K562 (cell line): ENCODE results near the gene EPOP. TPM values are rescaled to one million over a fixed set of nuclear protein-coding genes. Genes with fewer than 3 reads are reported as not detected.

ENCODE experiments used
- FOXA1 ChIP-seq: fragments of 450-650 bp; IDR thresholded peaks from 2 replicates; pipeline ENCODE4 v1.6.1; 2016; ENCODE audit warnings: mild to moderate bottlenecking, borderline replicate concordance
- PCBP1 ChIP-seq: fragments of 200-400 bp; formaldehyde crosslinking; IDR thresholded peaks from 2 replicates; pipeline ENCODE4 v1.6.1; 2018; ENCODE audit warnings: mild to moderate bottlenecking, low read depth, low read length; ENCODE audit not compliant: poor library complexity, severe bottlenecking
- PTTG1 ChIP-seq: fragments of 450-650 bp; IDR thresholded peaks from 2 replicates; pipeline ENCODE4 v1.6.1; 2016; ENCODE audit warnings: low read depth, mild to moderate bottlenecking, missing genetic modification characterization, missing compliant biosample characterization
- RAD21 ChIP-seq, 2 experiments: fragments of 250-450 bp in 1 of 2; fragments of 450-650 bp in 1 of 2; sonication (Bioruptor Pico) in 1 of 2; formaldehyde crosslinking in 1 of 2; IDR thresholded peaks in 1 of 2; conservative IDR thresholded peaks in 1 of 2; 2 replicates each; pipeline versions ENCODE4 v1.4.0 to v1.8.0; 2020 to 2022; ENCODE audit warnings: mild to moderate bottlenecking in 2 of 2, moderate library complexity in 1 of 2
- RAD51 ChIP-seq: fragments of 450-650 bp; IDR thresholded peaks from 2 replicates; pipeline ENCODE4 v1.7.1; 2016; ENCODE audit warnings: low read depth, mild to moderate bottlenecking, borderline replicate concordance
- SIN3A ChIP-seq, 2 experiments: fragments of 150-350 bp in 1 of 2; IDR thresholded peaks; 2 replicates each; pipeline ENCODE4 v1.6.1; 2011 to 2016; ENCODE audit warnings: borderline replicate concordance in 2 of 2, low read depth in 2 of 2, low read length in 2 of 2, mild to moderate bottlenecking in 2 of 2, moderate library complexity in 2 of 2; ENCODE audit not compliant: control insufficient read depth in 1 of 2
- SREBF1 ChIP-seq: fragments of 150-350 bp; IDR thresholded peaks from 2 replicates; pipeline ENCODE4 v1.6.1; 2014; ENCODE audit warnings: antibody characterized with exemption, low read depth, low read length, borderline replicate concordance
- ZNF717 ChIP-seq: fragments of 250-450 bp; sonication (Bioruptor Pico); IDR thresholded peaks from 2 replicates; pipeline ENCODE4 v1.5.0; 2021
- polyA plus RNA-seq, 8 experiments: library from polyadenylated mRNA; depleted of rRNA in 4 of 8; stranded (reverse) in 5 of 8; unstranded in 3 of 8; fragments of >200 nt; fragmentation: Nextera tagmentation in 2 of 8; fragmentation: Illumina TruSeq in 1 of 8; extraction: Ambion mirVana in 2 of 8; extraction: Trizol in 1 of 8; gene quantifications; 2 replicates each; pipeline versions ENCODE4 v1.2.1 to v1.2.3, GENCODE V29; 2011 to 2014; ENCODE audit warnings: inconsistent platforms in 1 of 8, missing spikeins in 1 of 8
- total RNA-seq, 7 experiments: library from RNA; depleted of rRNA in 6 of 7; stranded (reverse); fragments of >200 nt in 6 of 7; fragmentation: Illumina TruSeq in 2 of 7; extraction: Trizol in 2 of 7; gene quantifications; 2 replicates each; pipeline versions ENCODE4 v1.2.1 to v1.2.3, GENCODE V29; 2011 to 2021; ENCODE audit warnings: low replicate concordance in 1 of 7
- TF ChIP-seq, protein P1 (sequence below): sonication (generic); formaldehyde crosslinking; IDR thresholded peaks from 2 replicates; pipeline ENCODE4 v1.8.1; 2023; ENCODE audit warnings: mild to moderate bottlenecking, missing genetic modification reagents
- TF ChIP-seq, protein P2 (sequence below), 2 experiments: fragments of 450-650 bp; formaldehyde crosslinking in 1 of 2; IDR thresholded peaks; 2 replicates each; pipeline versions ENCODE4 v1.4.0 to v1.6.1; 2014 to 2020; ENCODE audit warnings: mild to moderate bottlenecking in 2 of 2, borderline replicate concordance in 1 of 2, low read depth in 1 of 2

EPOP gene
- total and polyA plus RNA-seq, 9 of the 15 experiments (the other 6 are each of a cell fraction or from before 2014, with no cell fraction given): 0.41 to 10.6 (median 4.6) TPM

DNA sequence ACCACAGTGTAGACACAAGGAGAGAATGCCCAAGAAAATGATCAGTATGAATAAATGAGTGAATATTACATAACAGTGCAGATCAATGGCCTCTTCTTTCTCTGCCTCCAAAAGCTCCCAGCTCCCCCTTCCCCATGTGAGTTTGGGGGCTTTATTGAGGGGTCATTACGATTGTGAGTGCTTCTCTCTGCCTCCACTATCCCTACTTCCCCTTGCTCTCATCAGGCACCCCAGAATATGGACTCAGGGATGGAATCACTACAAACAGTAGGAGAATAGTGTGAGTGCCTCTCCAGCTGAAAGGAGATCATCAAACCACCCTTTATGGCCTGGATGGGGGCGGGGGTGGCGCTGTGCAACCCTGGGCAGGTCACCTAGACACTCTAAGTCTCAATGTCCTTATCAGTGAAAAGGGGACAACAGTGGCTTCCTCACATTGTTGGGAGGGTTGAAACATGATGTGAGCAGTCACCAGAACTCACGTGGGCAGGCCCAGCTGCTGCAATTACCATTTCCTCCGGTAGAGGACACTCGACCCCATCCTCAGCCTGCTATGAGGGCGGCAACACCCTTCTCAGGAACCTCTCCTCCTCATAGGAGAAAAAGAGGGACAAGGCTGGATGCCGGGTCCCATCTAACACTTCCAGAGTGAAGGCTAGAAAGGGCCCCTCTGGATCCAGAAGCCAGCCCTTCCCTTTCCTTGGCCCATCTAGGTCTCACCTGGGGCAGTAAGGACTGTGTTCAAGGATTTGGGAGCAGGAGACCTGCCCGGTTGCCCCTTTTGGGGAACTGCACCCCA, 2.1 kb upstream of the EPOP start (continued):
- TF ChIP-seq, protein P1, sequence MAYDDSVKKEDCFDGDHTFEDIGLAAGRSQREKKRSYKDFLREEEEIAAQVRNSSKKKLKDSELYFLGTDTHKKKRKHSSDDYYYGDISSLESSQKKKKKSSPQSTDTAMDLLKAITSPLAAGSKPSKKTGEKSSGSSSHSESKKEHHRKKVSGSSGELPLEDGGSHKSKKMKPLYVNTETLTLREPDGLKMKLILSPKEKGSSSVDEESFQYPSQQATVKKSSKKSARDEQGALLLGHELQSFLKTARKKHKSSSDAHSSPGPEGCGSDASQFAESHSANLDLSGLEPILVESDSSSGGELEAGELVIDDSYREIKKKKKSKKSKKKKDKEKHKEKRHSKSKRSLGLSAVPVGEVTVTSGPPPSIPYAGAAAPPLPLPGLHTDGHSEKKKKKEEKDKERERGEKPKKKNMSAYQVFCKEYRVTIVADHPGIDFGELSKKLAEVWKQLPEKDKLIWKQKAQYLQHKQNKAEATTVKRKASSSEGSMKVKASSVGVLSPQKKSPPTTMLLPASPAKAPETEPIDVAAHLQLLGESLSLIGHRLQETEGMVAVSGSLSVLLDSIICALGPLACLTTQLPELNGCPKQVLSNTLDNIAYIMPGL (CRISPR knock-in tag): no peak
- TF ChIP-seq RAD51 (peak; percentile 78; the same call in 1 of the 2 replicates), FOXA1 (no peak), ZNF717 (no peak), PTTG1 (no peak), RAD21 (CRISPR knock-in tag; conservative IDR thresholded peaks at IDR 0.05 in 1 of 2, IDR thresholded peaks at IDR 0.05 in 1 of 2) (peak; percentile 90 to 96), SREBF1 (no peak), PCBP1 (no peak), SIN3A (IDR thresholded peaks at IDR 0.05; ENCODE audit: borderline replicate concordance in 2 of 2, control insufficient read depth in 1 of 2, low read depth in 2 of 2, low read length in 2 of 2) (0 out of 4 replicates have a peak, but pooled peaks of 1 of the 2 experiments have one; percentile 45)
- TF ChIP-seq, protein P2, sequence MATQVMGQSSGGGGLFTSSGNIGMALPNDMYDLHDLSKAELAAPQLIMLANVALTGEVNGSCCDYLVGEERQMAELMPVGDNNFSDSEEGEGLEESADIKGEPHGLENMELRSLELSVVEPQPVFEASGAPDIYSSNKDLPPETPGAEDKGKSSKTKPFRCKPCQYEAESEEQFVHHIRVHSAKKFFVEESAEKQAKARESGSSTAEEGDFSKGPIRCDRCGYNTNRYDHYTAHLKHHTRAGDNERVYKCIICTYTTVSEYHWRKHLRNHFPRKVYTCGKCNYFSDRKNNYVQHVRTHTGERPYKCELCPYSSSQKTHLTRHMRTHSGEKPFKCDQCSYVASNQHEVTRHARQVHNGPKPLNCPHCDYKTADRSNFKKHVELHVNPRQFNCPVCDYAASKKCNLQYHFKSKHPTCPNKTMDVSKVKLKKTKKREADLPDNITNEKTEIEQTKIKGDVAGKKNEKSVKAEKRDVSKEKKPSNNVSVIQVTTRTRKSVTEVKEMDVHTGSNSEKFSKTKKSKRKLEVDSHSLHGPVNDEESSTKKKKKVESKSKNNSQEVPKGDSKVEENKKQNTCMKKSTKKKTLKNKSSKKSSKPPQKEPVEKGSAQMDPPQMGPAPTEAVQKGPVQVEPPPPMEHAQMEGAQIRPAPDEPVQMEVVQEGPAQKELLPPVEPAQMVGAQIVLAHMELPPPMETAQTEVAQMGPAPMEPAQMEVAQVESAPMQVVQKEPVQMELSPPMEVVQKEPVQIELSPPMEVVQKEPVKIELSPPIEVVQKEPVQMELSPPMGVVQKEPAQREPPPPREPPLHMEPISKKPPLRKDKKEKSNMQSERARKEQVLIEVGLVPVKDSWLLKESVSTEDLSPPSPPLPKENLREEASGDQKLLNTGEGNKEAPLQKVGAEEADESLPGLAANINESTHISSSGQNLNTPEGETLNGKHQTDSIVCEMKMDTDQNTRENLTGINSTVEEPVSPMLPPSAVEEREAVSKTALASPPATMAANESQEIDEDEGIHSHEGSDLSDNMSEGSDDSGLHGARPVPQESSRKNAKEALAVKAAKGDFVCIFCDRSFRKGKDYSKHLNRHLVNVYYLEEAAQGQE (IDR thresholded peaks at IDR 0.05; ENCODE audit: borderline replicate concordance): peak; percentile 92
- TF ChIP-seq, protein P2 (CRISPR knock-in tag; IDR thresholded peaks at IDR 0.05; ENCODE audit: low read depth): peak; percentile 46; the same call in 1 of the 2 replicates
